ENCODE data around the gene BSG.

DNA sequence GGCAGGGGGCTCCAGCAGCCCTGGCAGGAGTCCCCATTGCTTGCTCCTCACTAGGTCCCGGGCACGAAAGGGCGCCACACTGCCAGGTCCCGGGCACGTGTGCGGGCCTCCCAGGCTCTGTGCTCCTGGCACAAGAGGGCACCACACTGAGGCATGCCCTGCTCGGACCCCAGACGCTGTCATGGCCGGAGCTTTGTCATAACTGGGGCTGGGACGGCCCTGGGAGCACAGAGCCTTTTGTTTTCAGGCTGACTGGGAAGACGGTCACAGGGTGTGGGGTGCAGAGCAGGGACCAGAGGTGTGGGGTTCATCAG, 7.4 kb downstream of the BSG start:
- TF ChIP-seq, protein P1, sequence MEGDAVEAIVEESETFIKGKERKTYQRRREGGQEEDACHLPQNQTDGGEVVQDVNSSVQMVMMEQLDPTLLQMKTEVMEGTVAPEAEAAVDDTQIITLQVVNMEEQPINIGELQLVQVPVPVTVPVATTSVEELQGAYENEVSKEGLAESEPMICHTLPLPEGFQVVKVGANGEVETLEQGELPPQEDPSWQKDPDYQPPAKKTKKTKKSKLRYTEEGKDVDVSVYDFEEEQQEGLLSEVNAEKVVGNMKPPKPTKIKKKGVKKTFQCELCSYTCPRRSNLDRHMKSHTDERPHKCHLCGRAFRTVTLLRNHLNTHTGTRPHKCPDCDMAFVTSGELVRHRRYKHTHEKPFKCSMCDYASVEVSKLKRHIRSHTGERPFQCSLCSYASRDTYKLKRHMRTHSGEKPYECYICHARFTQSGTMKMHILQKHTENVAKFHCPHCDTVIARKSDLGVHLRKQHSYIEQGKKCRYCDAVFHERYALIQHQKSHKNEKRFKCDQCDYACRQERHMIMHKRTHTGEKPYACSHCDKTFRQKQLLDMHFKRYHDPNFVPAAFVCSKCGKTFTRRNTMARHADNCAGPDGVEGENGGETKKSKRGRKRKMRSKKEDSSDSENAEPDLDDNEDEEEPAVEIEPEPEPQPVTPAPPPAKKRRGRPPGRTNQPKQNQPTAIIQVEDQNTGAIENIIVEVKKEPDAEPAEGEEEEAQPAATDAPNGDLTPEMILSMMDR (IDR thresholded peaks at IDR 0.05), result no peak
- TF ChIP-seq POLR2AphosphoS5 (IDR thresholded peaks at IDR 0.05), result no peak
- no peak for TF ChIP-seq EP300 (IDR thresholded peaks at IDR 0.05)
- TF ChIP-seq POLR2A (IDR thresholded peaks at IDR 0.05; ENCODE audit: low read depth), result no peak

Data from esophagus muscularis mucosa (tissue), 4 donors.